Natural killer cell (primary cell): Measurements from ENCODE around the gene ATP6V1D. TPM values are rescaled to one million over a fixed set of nuclear protein-coding genes. Genes with fewer than 3 reads are reported as not detected.

Source experiments
- ATAC-seq, 3 donors: fragments of 150-1000 bp in 2 of 3; fragments of 200-7000 bp in 1 of 3; cut with Tn5 transposase; 1 replicate in 1 of 3; 2 replicates in 2 of 3; pipeline ENCODE4 v1.10.0; 2021; ENCODE audit warnings: mild to moderate bottlenecking in 2 of 3, moderate library complexity in 2 of 3
- DNase-seq, 2 donors: peaks; one replicate each; pipeline versions ENCODE4 v3.0.0 to v3.0.0-alpha.2; 2013 to 2021; ENCODE audit warnings: mixed read lengths in 1 of 2
- H3K27ac ChIP-seq: one replicate; pipeline ENCODE4 v1.5.1; 2013; ENCODE audit warnings: mild to moderate bottlenecking, low read length
- H3K27me3 ChIP-seq: one replicate; pipeline ENCODE4 v1.6.1; 2013; ENCODE audit warnings: low read length; ENCODE audit not compliant: control insufficient read depth, insufficient read depth
- H3K36me3 ChIP-seq: one replicate; pipeline ENCODE4 v1.6.1; 2013; ENCODE audit warnings: low read length; ENCODE audit not compliant: control insufficient read depth, insufficient read depth
- H3K4me1 ChIP-seq: one replicate; pipeline ENCODE4 v1.6.1; 2013; ENCODE audit warnings: low read length; ENCODE audit not compliant: control insufficient read depth, insufficient read depth
- H3K4me3 ChIP-seq: one replicate; pipeline ENCODE4 v1.5.1; 2013; ENCODE audit warnings: low read length
- H3K9me3 ChIP-seq: one replicate; pipeline ENCODE4 v1.6.1; 2013; ENCODE audit warnings: low read length; ENCODE audit not compliant: control insufficient read depth, insufficient read depth
- H3K27ac Mint-ChIP-seq, 2 donors: one replicate each; pipeline ENCODE4 v1.8.0; 2022; ENCODE audit warnings: mild to moderate bottlenecking in 2 of 2, mixed read lengths in 2 of 2, moderate library complexity in 1 of 2
- H3K27me3 Mint-ChIP-seq, 2 donors: one replicate each; pipeline ENCODE4 v1.8.0; 2022; ENCODE audit warnings: low read depth in 2 of 2, mixed read lengths in 2 of 2
- H3K36me3 Mint-ChIP-seq: one replicate; pipeline ENCODE4 v1.8.0; 2022; ENCODE audit warnings: mixed read lengths
- H3K4me1 Mint-ChIP-seq, 2 donors: one replicate each; pipeline ENCODE4 v1.8.0; 2022; ENCODE audit warnings: mixed read lengths in 2 of 2
- H3K4me3 Mint-ChIP-seq: one replicate; pipeline ENCODE4 v1.8.0; 2022; ENCODE audit warnings: mild to moderate bottlenecking, moderate library complexity, mixed read lengths
- H3K9me3 Mint-ChIP-seq, 2 donors: one replicate each; pipeline ENCODE4 v1.8.0; 2022; ENCODE audit warnings: mixed read lengths in 2 of 2
- CTCF ChIP-seq: fragments of 200-600 bp; IDR thresholded peaks from one replicate; pipeline ENCODE4 v1.8.0; 2022; ENCODE audit warnings: antibody characterized with exemption
- WGBS: methylation state at CpG from one replicate; pipeline ENCODE4 v1.1.7; 2013; ENCODE audit warnings: missing lambda C conversion rate; ENCODE audit not compliant: insufficient coverage; 5-methylcytosine and 5-hydroxymethylcytosine counted together
- intact Hi-C: fragments of 100-400 bp; cut with micrococcal nuclease; formaldehyde crosslinking; loops from one replicate; pipeline ENCODE4 v1.14.2; 2022
- total RNA-seq, 4 donors: library from RNA; stranded (reverse); fragments of 120-200 nt in 1 of 4; gene quantifications; one replicate each; pipeline versions ENCODE4 v1.2.3 to v1.2.4, GENCODE V29; 2013 to 2022

The ATP6V1D gene
- total RNA-seq, 3 donors from 2014 or later (not counting 1 experiment from before 2014, with no cell fraction given), result 61.9 to 77.5 (median 70.0) TPM

- Histone ChIP-seq H3K27ac (no peak overlapping the region), H3K9me3 (no peaks in the 10 kb centered on the region), H3K36me3 (no peaks in the 10 kb centered on the region), H3K4me3 (no peak overlapping the region), H3K27me3 (no peaks in the 10 kb centered on the region), H3K4me1 (no peaks in the 10 kb centered on the region)
- Mint-ChIP-seq H3K9me3 (no peaks in the 10 kb centered on the region), H3K4me3 (no peak overlapping the region), H3K4me1 (no peaks in the 10 kb centered on the region), H3K27ac (no peak overlapping the region), H3K27me3 (peaks cover 0 to 5% of the 10 kb centered on the region in 2 donors), H3K36me3 (no peaks in the 10 kb centered on the region)
- intact Hi-C loops, result no loop called here
- 84% methylated on average over 16 of the region's 16 CpGs for WGBS
- DNase-seq (no peak), ATAC-seq (no peak)
- no peak for TF ChIP-seq CTCF
Observed at GRCh38 chr14:67395086-67395875, 35.7 kb upstream of the ATP6V1D start.

GRCh38 chr14:67393689-67394088, 34.1 kb upstream of the ATP6V1D start:
- Histone ChIP-seq H3K4me3 (no peak overlapping the region), H3K27me3 (no peaks in the 10 kb centered on the region), H3K36me3 (no peaks in the 10 kb centered on the region), H3K27ac (no peak overlapping the region), H3K9me3 (no peaks in the 10 kb centered on the region), H3K4me1 (no peaks in the 10 kb centered on the region)
- DNase-seq, result no peak
- Mint-ChIP-seq H3K9me3 (no peaks in the 10 kb centered on the region), H3K36me3 (no peaks in the 10 kb centered on the region), H3K27me3 (peaks cover 0 to 3% of the 10 kb centered on the region in 2 donors), H3K4me3 (no peak overlapping the region), H3K27ac (no peak overlapping the region), H3K4me1 (no peaks in the 10 kb centered on the region)
- no peak for ATAC-seq
- no peak for TF ChIP-seq CTCF
- 81% methylated on average over 6 of the region's 6 CpGs for WGBS
- intact Hi-C loops, result no loop called here

- Histone ChIP-seq H3K36me3 (no peaks in the 10 kb centered on the region), H3K9me3 (no peaks in the 10 kb centered on the region), H3K4me1 (no peaks in the 10 kb centered on the region), H3K4me3 (no peak overlapping the region), H3K27me3 (no peaks in the 10 kb centered on the region), H3K27ac (no peak overlapping the region)
- H3K36me3 Mint-ChIP-seq, result no peaks in the 10 kb centered on the region
- no peak overlapping the region for H3K27ac Mint-ChIP-seq
- peaks cover 0 to 3% of the 10 kb centered on the region in 2 donors for H3K27me3 Mint-ChIP-seq
- intact Hi-C loops, result no loop called here
- no peak for TF ChIP-seq CTCF
- H3K4me1 Mint-ChIP-seq, result no peaks in the 10 kb centered on the region
- 89% methylated on average over 9 of the region's 9 CpGs for whole genome bisulfite sequencing
- H3K9me3 Mint-ChIP-seq, result no peaks in the 10 kb centered on the region
- no peak for ATAC-seq
- H3K4me3 Mint-ChIP-seq, result no peak overlapping the region
- no peak for DNase-seq
Observed at GRCh38 chr14:67392800-67393199, 33.2 kb upstream of the ATP6V1D start.

DNA sequence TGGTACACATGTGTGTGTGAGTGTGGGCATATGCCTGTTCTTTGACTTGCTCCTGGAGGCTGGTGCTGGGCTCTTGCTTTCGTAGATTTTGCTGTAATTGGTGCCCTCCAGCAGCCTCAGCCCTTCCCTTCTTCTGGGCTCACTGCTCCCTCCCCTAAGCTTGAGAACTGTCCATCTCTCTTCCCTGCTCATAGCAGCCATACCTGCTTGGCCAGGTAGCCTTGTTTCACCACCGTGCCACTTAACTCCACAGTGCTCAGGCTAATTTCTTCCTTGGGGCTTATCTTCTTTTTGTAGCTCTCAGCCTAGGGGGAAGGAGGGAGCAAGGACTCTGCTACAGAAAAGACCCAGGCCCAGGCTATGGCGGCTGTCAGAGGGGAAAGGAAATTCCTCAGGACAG, 32.5 kb upstream of the ATP6V1D start:
- Mint-ChIP-seq H3K9me3 (no peaks in the 10 kb centered on the region), H3K27me3 (peaks cover 0 to 3% of the 10 kb centered on the region in 2 donors), H3K36me3 (no peaks in the 10 kb centered on the region), H3K27ac (no peak overlapping the region), H3K4me1 (no peaks in the 10 kb centered on the region), H3K4me3 (no peak overlapping the region)
- 93% methylated on average over 3 of the region's 3 CpGs for WGBS
- H3K9me3 ChIP-seq, result no peaks in the 10 kb centered on the region
- no peaks in the 10 kb centered on the region for H3K27me3 ChIP-seq
- H3K4me3 ChIP-seq, result no peak overlapping the region
- no peak for ATAC-seq
- H3K27ac ChIP-seq, result no peak overlapping the region
- TF ChIP-seq CTCF, result no peak
- H3K4me1 ChIP-seq, result no peaks in the 10 kb centered on the region
- no peaks in the 10 kb centered on the region for H3K36me3 ChIP-seq
- intact Hi-C loops, result no loop called here
- no peak for DNase-seq
